Breast epithelium (tissue), 3 donors: Measurements from ENCODE around the gene HMCN1.

Experiments
- CTCF ChIP-seq, 3 donors: fragments of 450-650 bp; IDR thresholded peaks; one replicate each; pipeline ENCODE4 v1.5.1; 2016 to 2017; ENCODE audit warnings: antibody characterized with exemption in 3 of 3, mild to moderate bottlenecking in 3 of 3, moderate library complexity in 3 of 3
- POLR2A ChIP-seq: fragments of 450-650 bp; IDR thresholded peaks from one replicate; pipeline ENCODE4 v1.6.1; 2016; ENCODE audit warnings: antibody characterized with exemption, mild to moderate bottlenecking, moderate library complexity
- POLR2AphosphoS5 ChIP-seq, 3 donors: sonication (generic); formaldehyde crosslinking; IDR thresholded peaks; one replicate each; pipeline ENCODE4 v1.6.1; 2017; ENCODE audit warnings: antibody characterized with exemption in 3 of 3

GRCh38 chr1:186206048-186206570, 471.9 kb downstream of the HMCN1 start:
- TF ChIP-seq CTCF (IDR thresholded peaks at IDR 0.05) (no peak), POLR2A (no peak), POLR2AphosphoS5 (IDR thresholded peaks at IDR 0.05) (no peak)
